Uterus (tissue), 4 donors: ENCODE data around the gene C1GALT1. TPM values are rescaled to one million over a fixed set of nuclear protein-coding genes. Genes with fewer than 3 reads are reported as not detected.

Experiments
- DNase-seq, 2 donors: peaks; one replicate each; pipeline ENCODE4 v3.0.0-alpha.2; 2019 to 2020
- H3K27ac ChIP-seq, 2 donors: fragments of 200-600 bp; sonication (generic); 1 replicate in 1 of 2; 2 replicates in 1 of 2; pipeline ENCODE4 v1.5.1; 2016 to 2018
- H3K27me3 ChIP-seq, 2 donors: fragments of 200-600 bp; sonication (generic); one replicate each; pipeline ENCODE4 v1.5.1; 2018 to 2019; ENCODE audit warnings: control low read depth in 1 of 2
- H3K36me3 ChIP-seq, 2 donors: fragments of 200-600 bp; sonication (generic); one replicate each; pipeline ENCODE4 v1.5.1; 2019; ENCODE audit warnings: control low read depth in 1 of 2
- H3K4me1 ChIP-seq, 2 donors: fragments of 200-600 bp; sonication (generic); one replicate each; pipeline ENCODE4 v1.5.1; 2018 to 2019; ENCODE audit warnings: control low read depth in 1 of 2
- H3K4me3 ChIP-seq, 2 donors: fragments of 200-600 bp; sonication (generic); 1 replicate in 1 of 2; 2 replicates in 1 of 2; pipeline ENCODE4 v1.5.1; 2018 to 2019; ENCODE audit warnings: mild to moderate bottlenecking in 1 of 2
- H3K9me3 ChIP-seq, 2 donors: fragments of 200-600 bp; sonication (generic); one replicate each; pipeline ENCODE4 v1.5.1; 2019; ENCODE audit warnings: control low read depth in 1 of 2
- CTCF ChIP-seq, 4 experiments: fragments of 200-600 bp in 2 of 4; fragments of 450-650 bp in 2 of 4; sonication (generic) in 2 of 4; IDR thresholded peaks; one replicate each; pipeline ENCODE4 v1.5.1; 2016 to 2019; ENCODE audit warnings: antibody characterized with exemption in 4 of 4, mild to moderate bottlenecking in 2 of 4, moderate library complexity in 1 of 4
- POLR2A ChIP-seq, 2 donors: fragments of 450-650 bp; IDR thresholded peaks; one replicate each; pipeline ENCODE4 v1.6.1; 2016; ENCODE audit warnings: antibody characterized with exemption in 2 of 2, mild to moderate bottlenecking in 1 of 2, moderate library complexity in 1 of 2
- intact Hi-C: fragments of 100-400 bp; cut with DNase I; formaldehyde crosslinking; loops from one replicate; pipeline ENCODE4 v1.15.1; 2023; ENCODE audit warnings: low total_unique reads
- total RNA-seq, 4 donors: library from RNA; depleted of rRNA in 3 of 4; stranded (reverse); fragments of >200 nt in 3 of 4; gene quantifications; one replicate each; pipeline versions ENCODE4 v1.1.0 to v1.2.4, GENCODE V29; 2014 to 2023
- donor health status: DM: yes; HTN: yes; CAD: no.

Gene C1GALT1
- total RNA-seq, 4 donors from 2014 or later = 1.3 to 41.6 (median 15.1) TPM

- Histone ChIP-seq H3K27me3 (no peaks in the 10 kb centered on the region), H3K36me3 (no peaks in the 10 kb centered on the region), H3K4me1 (no peaks in the 10 kb centered on the region), H3K4me3 (no peak overlapping the region), H3K9me3 (no peaks in the 10 kb centered on the region), H3K27ac (no peak overlapping the region)
- no peak for DNase-seq
- intact Hi-C loops = no loop called here
- TF ChIP-seq CTCF (IDR thresholded peaks at IDR 0.05) (no peak), POLR2A (IDR thresholded peaks at IDR 0.05) (no peak)
These were observed 3.4 kb upstream of the C1GALT1 start for GRCh38 chr7:7178906-7179305.

- H3K4me3 ChIP-seq = no peak overlapping the region
- DNase-seq = no peak
- H3K27ac ChIP-seq = peak overlapping the region; percentile 95 to 97
- no peaks in the 10 kb centered on the region for H3K27me3 ChIP-seq
- intact Hi-C loops = no loop called here
- TF ChIP-seq CTCF (IDR thresholded peaks at IDR 0.05) (no peak), POLR2A (IDR thresholded peaks at IDR 0.05) (no peak)
- no peaks in the 10 kb centered on the region for H3K36me3 ChIP-seq
- H3K9me3 ChIP-seq = no peaks in the 10 kb centered on the region
- no peaks in the 10 kb centered on the region for H3K4me1 ChIP-seq
These were observed 1.5 kb upstream of the C1GALT1 start for GRCh38 chr7:7180725-7181449.

- H3K9me3 ChIP-seq = no peaks in the 10 kb centered on the region
- peak; percentile 15 to 17 for DNase-seq
- peak overlapping the region; percentile 37 to 96 for H3K4me3 ChIP-seq
- H3K4me1 ChIP-seq = no peaks in the 10 kb centered on the region
- TF ChIP-seq CTCF (IDR thresholded peaks at IDR 0.05) (no peak), POLR2A (IDR thresholded peaks at IDR 0.05) (no peak)
- H3K36me3 ChIP-seq = no peaks in the 10 kb centered on the region
- peak overlapping the region; percentile 95 to 97 for H3K27ac ChIP-seq
- no peaks in the 10 kb centered on the region for H3K27me3 ChIP-seq
- intact Hi-C loops = no loop called here
These were observed 707 bp upstream of the C1GALT1 start for GRCh38 chr7:7181519-7182155.

- TF ChIP-seq CTCF (IDR thresholded peaks at IDR 0.05) (no peak), POLR2A (IDR thresholded peaks at IDR 0.05) (no peak)
- intact Hi-C loops = no loop called here
- Histone ChIP-seq H3K4me1 (no peaks in the 10 kb centered on the region), H3K4me3 (peak overlapping the region; percentile 96), H3K9me3 (no peaks in the 10 kb centered on the region), H3K27me3 (no peaks in the 10 kb centered on the region), H3K36me3 (no peaks in the 10 kb centered on the region), H3K27ac (peak overlapping the region; percentile 95 to 97)
- peak in 1 of 2 donors; percentile 34 for DNase-seq
These were observed 905 bp downstream of the C1GALT1 start for GRCh38 chr7:7183061-7183837.
